ENCODE data around the gene SNAPC1. TPM values are rescaled to one million over a fixed set of nuclear protein-coding genes. Genes with fewer than 3 reads are reported as not detected.
A peak's percentile ranks its signal among the peaks of the same experiment; 100 is the strongest.

The SNAPC1 gene
- total and polyA plus RNA-seq, 2 of the 13 experiments (the other 11 are each of a cell fraction or from before 2014, with no cell fraction given), result 2.6 to 8.5 TPM

DNA sequence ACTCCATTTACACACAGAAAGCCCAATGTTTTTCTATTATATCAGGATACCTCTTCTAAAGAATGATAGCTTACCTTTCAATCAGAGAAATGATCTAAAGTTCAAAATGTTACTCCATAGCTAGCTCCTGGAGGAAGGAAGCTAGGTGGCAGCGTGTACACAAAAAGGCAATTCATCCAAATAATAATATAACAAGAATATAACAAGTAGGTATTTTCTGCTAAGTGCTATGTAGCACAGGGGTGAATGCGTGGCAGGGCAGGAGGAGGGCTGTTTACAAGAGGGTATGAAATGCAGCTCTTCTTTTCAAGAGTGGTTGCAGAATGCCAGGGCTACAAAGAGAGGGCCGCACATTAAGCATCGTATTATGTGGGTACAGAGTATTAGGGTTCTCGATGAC is 663 bp upstream of the SNAPC1 start:
- ATAC-seq, result peak; percentile 46
- ChIA-PET POLR2A (interaction anchor here (0.6 to 2.8 kb wide), 28 partner anchors 9 to 291 kb away, joined by 3 to 36 read pairs (median 6); partner anchors contain the start of gene HIF1A), CTCF (ENCODE audit: low intra/inter-chr PET ratio, low total read pairs) (no interaction called here)
- no peaks in the 10 kb centered on the region for H4K20me1 ChIP-seq (ENCODE audit: insufficient read depth, low read length)
- peak overlapping the region; percentile 95 for H2AFZ ChIP-seq (ENCODE audit: low read length)
- WGBS (ENCODE audit: low lambda C conversion rate), result 23% methylated on average over 5 of the region's 5 CpGs
- intact Hi-C loops (cut with micrococcal nuclease; ENCODE audit: unreplicated experiment), result no loop called here
- H3K9ac ChIP-seq (ENCODE audit: insufficient read depth, low read depth, low read length), result peak overlapping the region; percentile 71
- peaks cover 26% of the 10 kb centered on the region for H3K79me2 ChIP-seq (ENCODE audit: insufficient read depth, low read length)
- H3K4me3 ChIP-seq (replicated peaks in 1 of 3; ENCODE audit: insufficient read depth in 1 of 3, low read depth in 2 of 3, low read length in 3 of 3), result peak overlapping the region; percentile 28 to 99 (median 46)
- peak overlapping the region; percentile 86 for H3K4me2 ChIP-seq (ENCODE audit: low read depth, low read length)
- peak overlapping the region; percentile 75 for H3K27ac ChIP-seq (ENCODE audit: extremely low read length, insufficient read depth, low read length)
- DNase-seq (ENCODE audit: low spot score), result no peak
- H3K27me3 ChIP-seq (ENCODE audit: control insufficient read depth in 1 of 2, insufficient read depth in 2 of 2, low read length in 2 of 2), result no peaks in the 10 kb centered on the region; a peak in 1 of 5 replicates
- H3K9me3 ChIP-seq (ENCODE audit: low read length), result no peaks in the 10 kb centered on the region
- TSS peak; percentile 92 for BruUV-seq (replicated peaks)
- H3K4me1 ChIP-seq (ENCODE audit: insufficient read depth, low read length), result peaks cover 39% of the 10 kb centered on the region
- TF ChIP-seq FOXA1 (IDR thresholded peaks at IDR 0.05) (no peak), FOXA1 (CRISPR knock-in tag; IDR thresholded peaks at IDR 0.05) (0 out of 2 replicates have a peak, but pooled peaks have one; percentile 5), GLI4 (CRISPR knock-in tag; IDR thresholded peaks at IDR 0.05; ENCODE audit: borderline replicate concordance) (0 out of 2 replicates have a peak, but pooled peaks have one; percentile 3), CCDC6 (CRISPR knock-in tag; IDR thresholded peaks at IDR 0.05) (no peak), PAX8 (CRISPR knock-in tag; IDR thresholded peaks at IDR 0.05; ENCODE audit: borderline replicate concordance) (0 out of 2 replicates have a peak, but pooled peaks have one; percentile 8)
- TF ChIP-seq, protein P1, sequence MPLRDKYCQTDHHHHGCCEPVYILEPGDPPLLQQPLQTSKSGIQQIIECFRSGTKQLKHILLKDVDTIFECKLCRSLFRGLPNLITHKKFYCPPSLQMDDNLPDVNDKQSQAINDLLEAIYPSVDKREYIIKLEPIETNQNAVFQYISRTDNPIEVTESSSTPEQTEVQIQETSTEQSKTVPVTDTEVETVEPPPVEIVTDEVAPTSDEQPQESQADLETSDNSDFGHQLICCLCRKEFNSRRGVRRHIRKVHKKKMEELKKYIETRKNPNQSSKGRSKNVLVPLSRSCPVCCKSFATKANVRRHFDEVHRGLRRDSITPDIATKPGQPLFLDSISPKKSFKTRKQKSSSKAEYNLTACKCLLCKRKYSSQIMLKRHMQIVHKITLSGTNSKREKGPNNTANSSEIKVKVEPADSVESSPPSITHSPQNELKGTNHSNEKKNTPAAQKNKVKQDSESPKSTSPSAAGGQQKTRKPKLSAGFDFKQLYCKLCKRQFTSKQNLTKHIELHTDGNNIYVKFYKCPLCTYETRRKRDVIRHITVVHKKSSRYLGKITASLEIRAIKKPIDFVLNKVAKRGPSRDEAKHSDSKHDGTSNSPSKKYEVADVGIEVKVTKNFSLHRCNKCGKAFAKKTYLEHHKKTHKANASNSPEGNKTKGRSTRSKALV (CRISPR knock-in tag; IDR thresholded peaks at IDR 0.05), result 0 out of 2 replicates have a peak, but pooled peaks have one; percentile 21
- TF ChIP-seq, protein P2, sequence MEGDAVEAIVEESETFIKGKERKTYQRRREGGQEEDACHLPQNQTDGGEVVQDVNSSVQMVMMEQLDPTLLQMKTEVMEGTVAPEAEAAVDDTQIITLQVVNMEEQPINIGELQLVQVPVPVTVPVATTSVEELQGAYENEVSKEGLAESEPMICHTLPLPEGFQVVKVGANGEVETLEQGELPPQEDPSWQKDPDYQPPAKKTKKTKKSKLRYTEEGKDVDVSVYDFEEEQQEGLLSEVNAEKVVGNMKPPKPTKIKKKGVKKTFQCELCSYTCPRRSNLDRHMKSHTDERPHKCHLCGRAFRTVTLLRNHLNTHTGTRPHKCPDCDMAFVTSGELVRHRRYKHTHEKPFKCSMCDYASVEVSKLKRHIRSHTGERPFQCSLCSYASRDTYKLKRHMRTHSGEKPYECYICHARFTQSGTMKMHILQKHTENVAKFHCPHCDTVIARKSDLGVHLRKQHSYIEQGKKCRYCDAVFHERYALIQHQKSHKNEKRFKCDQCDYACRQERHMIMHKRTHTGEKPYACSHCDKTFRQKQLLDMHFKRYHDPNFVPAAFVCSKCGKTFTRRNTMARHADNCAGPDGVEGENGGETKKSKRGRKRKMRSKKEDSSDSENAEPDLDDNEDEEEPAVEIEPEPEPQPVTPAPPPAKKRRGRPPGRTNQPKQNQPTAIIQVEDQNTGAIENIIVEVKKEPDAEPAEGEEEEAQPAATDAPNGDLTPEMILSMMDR (CRISPR knock-in tag; IDR thresholded peaks at IDR 0.05), result no peak
- FAIRE-seq, result no peak
- H3K36me3 ChIP-seq (replicated peaks in 1 of 2; ENCODE audit: control insufficient read depth in 1 of 2, insufficient read depth in 2 of 2, low read length in 2 of 2), result no peaks in the 10 kb centered on the region
- in situ Hi-C loops (cut with HindIII; ENCODE audit: extremely low pct_ligation_motif_present, low pct_unique_long_range_greater_than_20kb), result no loop called here
